Ishikawa (cell line): ENCODE results near the gene ACACA.

Experiments
- CEBPB ChIP-seq: IDR thresholded peaks from 2 replicates; pipeline ENCODE4 v1.6.1; 2012
- CREB1 ChIP-seq: IDR thresholded peaks from 2 replicates; pipeline ENCODE4 v1.6.1; 2012; ENCODE audit warnings: low read depth
- EGR1 ChIP-seq: IDR thresholded peaks from 2 replicates; pipeline ENCODE4 v1.6.1; 2012
- EP300 ChIP-seq: IDR thresholded peaks from 2 replicates; pipeline ENCODE4 v1.6.1; 2012; ENCODE audit warnings: borderline replicate concordance
- FOXM1 ChIP-seq: IDR thresholded peaks from 2 replicates; pipeline ENCODE4 v1.6.1; 2012; ENCODE audit warnings: low read depth, borderline replicate concordance
- NFIC ChIP-seq: IDR thresholded peaks from 2 replicates; pipeline ENCODE4 v1.6.1; 2012
- RAD21 ChIP-seq: IDR thresholded peaks from 2 replicates; pipeline ENCODE4 v1.6.1; 2012; ENCODE audit warnings: low read depth
- TAF1 ChIP-seq: IDR thresholded peaks from 2 replicates; pipeline ENCODE4 v1.6.1; 2012; ENCODE audit warnings: low read depth, mild to moderate bottlenecking
- TCF12 ChIP-seq: IDR thresholded peaks from 2 replicates; pipeline ENCODE4 v1.6.1; 2012; ENCODE audit warnings: low read depth
- TEAD4 ChIP-seq: IDR thresholded peaks from 2 replicates; pipeline ENCODE4 v1.6.1; 2012
- YY1 ChIP-seq: IDR thresholded peaks from 2 replicates; pipeline ENCODE4 v1.6.1; 2012; ENCODE audit warnings: low read depth
- ZBTB7A ChIP-seq: IDR thresholded peaks from 2 replicates; pipeline ENCODE4 v1.6.1; 2012; ENCODE audit warnings: low read depth
- TF ChIP-seq, protein P1 (sequence below): IDR thresholded peaks from 2 replicates; pipeline ENCODE4 v1.6.1; 2012
- TF ChIP-seq, protein P2 (sequence below): IDR thresholded peaks from 2 replicates; pipeline ENCODE4 v1.6.1; 2012
- TF ChIP-seq, protein P3 (sequence below): IDR thresholded peaks from 2 replicates; pipeline ENCODE4 v1.6.1; 2012; ENCODE audit warnings: low read depth, mild to moderate bottlenecking

Gene ACACA

DNA sequence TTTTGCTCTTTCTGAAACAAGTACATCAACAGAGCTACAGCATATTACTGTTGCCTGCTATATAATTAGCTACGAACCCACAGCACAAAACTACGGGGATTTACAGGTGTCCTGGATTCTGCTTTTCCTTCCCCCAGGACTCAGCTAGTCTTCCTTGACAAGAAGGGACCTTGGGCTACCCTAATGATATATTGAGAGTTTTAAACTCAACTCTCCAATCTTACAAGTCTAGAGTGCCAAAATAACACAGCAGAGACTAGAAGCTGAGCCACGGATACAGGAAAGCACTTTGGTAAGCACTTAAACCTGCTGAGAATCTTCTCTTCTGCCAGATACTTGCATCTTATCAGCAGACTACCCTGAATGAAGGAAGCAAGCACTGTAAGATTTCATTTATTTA lies 192.2 kb downstream of the ACACA start:
- TF ChIP-seq TCF12 (no peak), YY1 (no peak), ZBTB7A (no peak), NFIC (no peak), FOXM1 (no peak), EP300 (no peak), CREB1 (no peak), TAF1 (no peak), TEAD4 (no peak), CEBPB (no peak), EGR1 (no peak), RAD21 (no peak)
- TF ChIP-seq, protein P1, sequence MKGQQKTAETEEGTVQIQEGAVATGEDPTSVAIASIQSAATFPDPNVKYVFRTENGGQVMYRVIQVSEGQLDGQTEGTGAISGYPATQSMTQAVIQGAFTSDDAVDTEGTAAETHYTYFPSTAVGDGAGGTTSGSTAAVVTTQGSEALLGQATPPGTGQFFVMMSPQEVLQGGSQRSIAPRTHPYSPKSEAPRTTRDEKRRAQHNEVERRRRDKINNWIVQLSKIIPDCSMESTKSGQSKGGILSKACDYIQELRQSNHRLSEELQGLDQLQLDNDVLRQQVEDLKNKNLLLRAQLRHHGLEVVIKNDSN: no peak
- TF ChIP-seq, protein P2, sequence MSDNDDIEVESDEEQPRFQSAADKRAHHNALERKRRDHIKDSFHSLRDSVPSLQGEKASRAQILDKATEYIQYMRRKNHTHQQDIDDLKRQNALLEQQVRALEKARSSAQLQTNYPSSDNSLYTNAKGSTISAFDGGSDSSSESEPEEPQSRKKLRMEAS: no peak
- TF ChIP-seq, protein P3, sequence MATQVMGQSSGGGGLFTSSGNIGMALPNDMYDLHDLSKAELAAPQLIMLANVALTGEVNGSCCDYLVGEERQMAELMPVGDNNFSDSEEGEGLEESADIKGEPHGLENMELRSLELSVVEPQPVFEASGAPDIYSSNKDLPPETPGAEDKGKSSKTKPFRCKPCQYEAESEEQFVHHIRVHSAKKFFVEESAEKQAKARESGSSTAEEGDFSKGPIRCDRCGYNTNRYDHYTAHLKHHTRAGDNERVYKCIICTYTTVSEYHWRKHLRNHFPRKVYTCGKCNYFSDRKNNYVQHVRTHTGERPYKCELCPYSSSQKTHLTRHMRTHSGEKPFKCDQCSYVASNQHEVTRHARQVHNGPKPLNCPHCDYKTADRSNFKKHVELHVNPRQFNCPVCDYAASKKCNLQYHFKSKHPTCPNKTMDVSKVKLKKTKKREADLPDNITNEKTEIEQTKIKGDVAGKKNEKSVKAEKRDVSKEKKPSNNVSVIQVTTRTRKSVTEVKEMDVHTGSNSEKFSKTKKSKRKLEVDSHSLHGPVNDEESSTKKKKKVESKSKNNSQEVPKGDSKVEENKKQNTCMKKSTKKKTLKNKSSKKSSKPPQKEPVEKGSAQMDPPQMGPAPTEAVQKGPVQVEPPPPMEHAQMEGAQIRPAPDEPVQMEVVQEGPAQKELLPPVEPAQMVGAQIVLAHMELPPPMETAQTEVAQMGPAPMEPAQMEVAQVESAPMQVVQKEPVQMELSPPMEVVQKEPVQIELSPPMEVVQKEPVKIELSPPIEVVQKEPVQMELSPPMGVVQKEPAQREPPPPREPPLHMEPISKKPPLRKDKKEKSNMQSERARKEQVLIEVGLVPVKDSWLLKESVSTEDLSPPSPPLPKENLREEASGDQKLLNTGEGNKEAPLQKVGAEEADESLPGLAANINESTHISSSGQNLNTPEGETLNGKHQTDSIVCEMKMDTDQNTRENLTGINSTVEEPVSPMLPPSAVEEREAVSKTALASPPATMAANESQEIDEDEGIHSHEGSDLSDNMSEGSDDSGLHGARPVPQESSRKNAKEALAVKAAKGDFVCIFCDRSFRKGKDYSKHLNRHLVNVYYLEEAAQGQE: no peak

DNA sequence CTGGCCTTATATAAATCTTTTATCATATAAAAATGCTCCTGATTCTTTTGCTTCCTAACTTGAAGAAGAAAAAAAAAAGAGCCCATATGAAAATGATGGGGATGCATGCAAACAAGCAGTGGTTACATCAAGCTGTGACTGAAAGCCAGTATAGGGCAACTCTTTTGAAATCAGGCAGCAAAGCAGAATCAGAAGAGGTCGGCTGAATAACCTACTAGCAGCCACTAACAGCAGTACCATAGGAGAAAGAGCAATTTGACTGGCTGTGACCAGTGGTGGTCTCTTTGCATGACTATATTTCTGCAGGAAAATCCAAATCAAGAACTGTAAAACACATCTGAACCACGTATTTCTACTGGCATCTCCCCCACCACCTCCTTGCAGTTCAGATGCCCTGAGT lies 192.7 kb downstream of the ACACA start:
- TF ChIP-seq TAF1 (no peak), EP300 (no peak), CEBPB (no peak)

DNA sequence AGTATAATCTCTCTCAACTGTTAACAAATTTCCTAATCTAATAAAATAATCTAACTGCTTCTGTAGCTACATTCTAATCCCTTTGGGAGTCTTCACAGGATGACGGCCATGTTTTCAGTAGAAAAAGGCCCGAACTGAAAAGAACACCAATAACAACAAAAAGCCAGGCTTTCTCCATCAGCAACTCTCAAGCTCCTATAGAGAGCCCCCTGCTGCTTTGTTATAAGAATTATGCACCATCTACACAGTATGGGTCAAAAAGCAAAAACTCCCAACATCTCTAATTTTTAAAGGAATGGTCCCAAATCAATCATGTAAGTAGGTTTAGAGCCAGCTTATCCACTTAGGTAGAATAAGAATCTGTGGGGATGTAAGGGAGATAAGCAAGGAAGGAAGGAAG lies 194.5 kb downstream of the ACACA start:
- TF ChIP-seq, protein P3: no peak
- TF ChIP-seq TAF1 (no peak), EGR1 (no peak), RAD21 (no peak), TEAD4 (no peak), TCF12 (no peak), FOXM1 (no peak), EP300 (no peak), CEBPB (no peak), CREB1 (no peak), NFIC (no peak), ZBTB7A (no peak), YY1 (no peak)
- TF ChIP-seq, protein P1: no peak
- TF ChIP-seq, protein P2: no peak

DNA sequence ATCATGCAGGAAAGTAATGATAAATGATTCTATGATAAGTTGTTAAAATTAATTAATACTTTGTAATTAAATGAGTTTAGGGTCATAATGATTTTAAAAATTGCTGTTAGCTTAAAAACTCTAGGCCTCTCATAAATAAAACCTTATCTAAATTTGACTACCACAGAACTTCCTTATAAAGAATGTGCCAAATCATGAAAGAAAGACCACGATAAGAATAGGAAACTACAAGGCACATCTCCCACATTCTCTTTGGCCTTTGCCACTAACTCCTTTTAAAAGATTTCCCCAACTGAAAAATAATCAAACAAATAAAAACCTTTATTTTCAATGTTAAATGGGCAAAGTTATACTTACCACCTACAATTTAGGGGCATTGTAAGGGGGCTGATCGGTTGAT lies 195.5 kb downstream of the ACACA start:
- TF ChIP-seq NFIC (no peak), FOXM1 (no peak), EGR1 (no peak), TCF12 (no peak), TAF1 (no peak), TEAD4 (no peak), CREB1 (no peak), RAD21 (no peak), ZBTB7A (no peak), CEBPB (no peak), YY1 (no peak), EP300 (no peak)
- TF ChIP-seq, protein P2: no peak
- TF ChIP-seq, protein P1: no peak
- TF ChIP-seq, protein P3: no peak
